ENCODE data around the gene HOXB7. TPM values are rescaled to one million over a fixed set of nuclear protein-coding genes. Genes with fewer than 3 reads are reported as not detected.

Gene HOXB7
- total RNA-seq, 4 donors from 2014 or later: 0.36 to 3.0 (median 0.65) TPM

GRCh38 chr17:48630009-48630924 lies 19.4 kb upstream of the HOXB7 start:
- H3K36me3 ChIP-seq: no peaks in the 10 kb centered on the region
- peaks cover 11 to 20% of the 10 kb centered on the region in 2 donors for H3K4me1 ChIP-seq
- no peak overlapping the region for H3K4me3 ChIP-seq
- DNase-seq (no peak), ATAC-seq (no peak)
- in situ Hi-C loops (cut with MboI; ENCODE audit: low sequenced_read_pairs in 4 of 4): loop anchor here in 1 of 4 donors (25.0 kb wide), 1 partner anchor 107 kb away; the partner anchor contains the start of gene HOXB13
- intact Hi-C loops (cut with DNase I; ENCODE audit: low total_unique reads): no loop called here
- TF ChIP-seq POLR2A (IDR thresholded peaks at IDR 0.05): no peak
- no peak for TF ChIP-seq CTCF (IDR thresholded peaks at IDR 0.05 in 4 of 5, conservative IDR thresholded peaks at IDR 0.05 in 1 of 5)
- peaks cover 95 to 100% (median 98%) of the 10 kb centered on the region in 3 donors for H3K27me3 ChIP-seq
- H3K27ac ChIP-seq: no peak overlapping the region
- no peaks in the 10 kb centered on the region for H3K9me3 ChIP-seq

DNA sequence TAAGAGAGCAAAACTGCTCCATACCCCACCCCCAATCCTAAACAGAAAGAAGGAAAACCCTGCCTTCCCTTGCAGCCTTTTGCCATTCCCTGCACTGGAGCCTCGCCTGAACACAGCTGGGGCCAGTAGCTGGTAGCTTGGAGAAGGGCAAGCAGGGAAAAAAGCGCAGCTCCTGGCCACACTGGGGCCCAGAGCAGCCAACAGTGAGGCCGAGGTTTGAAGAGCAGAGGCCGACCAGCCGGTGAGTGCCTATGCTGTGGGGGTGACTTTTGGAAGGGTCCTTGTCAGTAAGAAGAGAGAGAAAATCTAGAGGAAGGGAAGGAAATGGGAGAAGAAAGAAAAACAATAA lies 18.6 kb upstream of the HOXB7 start:
- Histone ChIP-seq H3K27ac (no peak overlapping the region), H3K4me1 (peaks cover 13 to 26% of the 10 kb centered on the region in 2 donors), H3K27me3 (peaks cover 95 to 100% (median 98%) of the 10 kb centered on the region in 3 donors), H3K4me3 (no peak overlapping the region), H3K36me3 (no peaks in the 10 kb centered on the region), H3K9me3 (no peaks in the 10 kb centered on the region)
- DNase-seq: no peak
- ATAC-seq: no peak
- TF ChIP-seq CTCF (IDR thresholded peaks at IDR 0.05 in 4 of 5, conservative IDR thresholded peaks at IDR 0.05 in 1 of 5): no peak
- no peak for TF ChIP-seq POLR2A (IDR thresholded peaks at IDR 0.05)
- in situ Hi-C loops (cut with MboI; ENCODE audit: low sequenced_read_pairs in 4 of 4) (loop anchor here in 1 of 4 donors (10.0 to 25.0 kb wide), 2 partner anchors 108 to 325 kb away; partner anchors contain the start of gene HOXB13), intact Hi-C loops (cut with DNase I; ENCODE audit: low total_unique reads) (no loop called here)

DNA sequence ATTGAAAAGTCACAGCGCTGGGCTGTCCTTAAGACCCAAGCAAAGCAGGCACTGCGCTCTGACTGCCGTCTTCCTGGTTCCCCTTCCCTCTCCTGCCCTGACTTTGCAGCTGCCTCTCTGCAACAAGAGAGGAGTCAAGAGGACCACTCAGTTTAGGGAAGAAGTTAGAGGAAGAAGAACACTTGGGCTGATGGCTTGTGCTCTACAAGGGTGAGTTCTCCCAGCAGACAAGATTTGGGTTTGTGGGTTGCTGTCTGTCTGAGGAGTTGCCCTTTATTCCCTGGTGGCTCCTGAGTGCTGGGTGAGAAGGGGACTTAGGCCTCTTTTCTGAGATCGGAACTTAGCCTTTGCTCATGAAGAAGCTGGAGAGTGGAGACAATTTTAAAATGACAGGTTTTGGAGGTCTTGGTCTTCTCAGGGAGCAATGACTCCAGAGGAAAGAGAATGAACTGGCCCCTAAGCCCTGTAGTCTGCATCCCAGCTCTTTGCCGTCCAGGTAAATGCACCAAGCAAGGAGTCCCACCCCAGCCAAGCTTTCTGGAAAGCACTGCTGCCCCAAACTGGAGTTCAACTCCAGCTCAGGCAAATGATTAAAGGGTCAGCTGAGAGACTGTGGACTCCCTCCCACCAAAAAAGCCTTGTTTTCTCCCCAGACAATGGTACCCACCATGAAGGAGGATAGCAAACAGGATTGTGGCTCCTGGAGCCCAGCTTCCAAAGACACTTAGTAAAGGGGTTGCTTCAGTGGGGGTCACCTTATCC lies 18.0 kb upstream of the HOXB7 start:
- H3K27me3 ChIP-seq: peaks cover 95 to 100% (median 98%) of the 10 kb centered on the region in 3 donors

More for the DNA sequence above, 18.0 kb upstream of the HOXB7 start:
- no peaks in the 10 kb centered on the region for H3K9me3 ChIP-seq
- no peak for ATAC-seq
- in situ Hi-C loops (cut with MboI; ENCODE audit: low sequenced_read_pairs in 4 of 4) (loop anchor here in 1 of 4 donors (10.0 to 25.0 kb wide), 2 partner anchors 108 to 324 kb away; partner anchors contain the start of gene HOXB13), intact Hi-C loops (cut with DNase I; ENCODE audit: low total_unique reads) (no loop called here)
- no peak overlapping the region for H3K27ac ChIP-seq
- H3K36me3 ChIP-seq: no peaks in the 10 kb centered on the region
- DNase-seq: no peak
- no peak overlapping the region for H3K4me3 ChIP-seq
- H3K4me1 ChIP-seq: peaks cover 13 to 26% of the 10 kb centered on the region in 2 donors
- TF ChIP-seq CTCF (IDR thresholded peaks at IDR 0.05 in 4 of 5, conservative IDR thresholded peaks at IDR 0.05 in 1 of 5): no peak
- TF ChIP-seq POLR2A (IDR thresholded peaks at IDR 0.05): no peak

Measured in gastrocnemius medialis (tissue), 4 donors.